Renal cortex interstitium (tissue), 3 donors: Measurements from ENCODE around the gene SNAPC4. TPM values are rescaled to one million over a fixed set of nuclear protein-coding genes. Genes with fewer than 3 reads are reported as not detected.

Experiments used
- polyA plus RNA-seq, 3 donors: library from polyadenylated mRNA; unstranded; fragments of 120-200 nt; gene quantifications; one replicate each; pipeline ENCODE4 v1.2.1, GENCODE V29; 2013; ENCODE audit not compliant: insufficient read length in 3 of 3

Gene SNAPC4
- polyA plus RNA-seq, 3 donors = 10.0 to 14.8 (median 13.6) TPM

Other genes starting within 250 kb of the SNAPC4 start
- gene LHX3, start 195.0 kb downstream of the SNAPC4 start, polyA plus RNA-seq = not detected
- gene QSOX2, start 154.4 kb downstream of the SNAPC4 start, polyA plus RNA-seq = 10 to 100 TPM; 16.6 to 19.0 (median 18.8) TPM
- 1 to 10 TPM; 1.7 to 4.5 (median 2.3) TPM for gene CCDC187, start 96.1 kb downstream of the SNAPC4 start, polyA plus RNA-seq
- 10 to 100 TPM; 28.2 to 48.1 (median 47.2) TPM for gene GPSM1, start 72.6 kb downstream of the SNAPC4 start, polyA plus RNA-seq
- gene DNLZ, start 36.4 kb downstream of the SNAPC4 start, polyA plus RNA-seq = 10 to 100 TPM; 10.3 to 14.7 (median 14.6) TPM
- gene CARD9, start 26.5 kb downstream of the SNAPC4 start, polyA plus RNA-seq = 1 to 10 TPM; 1.3 to 3.2 (median 3.0) TPM
- gene ENTR1, start 10.4 kb upstream of the SNAPC4 start, polyA plus RNA-seq = 10 to 100 TPM; 45.3 to 60.6 (median 48.1) TPM
- 10 to 100 TPM; 55.7 to 67.3 (median 61.1) TPM for gene PMPCA, start 10.5 kb upstream of the SNAPC4 start, polyA plus RNA-seq
- gene INPP5E, start 39.7 kb upstream of the SNAPC4 start, polyA plus RNA-seq = 10 to 100 TPM; 11.6 to 17.0 (median 16.9) TPM
- gene SEC16A, start 82.9 kb upstream of the SNAPC4 start, polyA plus RNA-seq = 10 to 100 TPM; 63.2 to 66.9 (median 63.5) TPM
- 10 to 100 TPM; 23.6 to 40.9 (median 36.2) TPM for gene NOTCH1, start 145.9 kb upstream of the SNAPC4 start, polyA plus RNA-seq